Rectal smooth muscle tissue (tissue), 1 donor: ENCODE measurements around the gene HTR1E.
"Not testable (repeated sequence)": the region's sequence is repeated elsewhere in the genome, so short reads cannot be mapped to it uniquely, and the experiment has no call there.

Experiments used
- H3K27ac ChIP-seq: one replicate; pipeline ENCODE4 v1.7.0; 2013; ENCODE audit warnings: low read depth, low read length, inconsistent platforms
- H3K27me3 ChIP-seq: one replicate; pipeline ENCODE4 v1.7.0; 2013; ENCODE audit warnings: low read length; ENCODE audit not compliant: control insufficient read depth, insufficient read depth
- H3K36me3 ChIP-seq: one replicate; pipeline ENCODE4 v1.7.0; 2013; ENCODE audit warnings: low read length; ENCODE audit not compliant: control insufficient read depth, insufficient read depth
- H3K4me1 ChIP-seq: one replicate; pipeline ENCODE4 v1.7.0; 2013; ENCODE audit warnings: low read length; ENCODE audit not compliant: control insufficient read depth, insufficient read depth
- H3K4me3 ChIP-seq: one replicate; pipeline ENCODE4 v1.7.0; 2013; ENCODE audit warnings: low read length
- H3K9ac ChIP-seq: one replicate; pipeline ENCODE4 v1.7.0; 2013; ENCODE audit warnings: low read length

Gene HTR1E

GRCh38 chr6:86943819-86944407, 6.6 kb downstream of the HTR1E start:
- no peaks in the 10 kb centered on the region for H3K4me1 ChIP-seq
- H3K4me3 ChIP-seq: no peak overlapping the region
- H3K27ac ChIP-seq: no peak overlapping the region
- H3K36me3 ChIP-seq: no peaks in the 10 kb centered on the region
- no peak overlapping the region for H3K9ac ChIP-seq
- no peaks in the 10 kb centered on the region for H3K27me3 ChIP-seq

GRCh38 chr6:86949771-86950170, 12.4 kb downstream of the HTR1E start:
- Histone ChIP-seq H3K36me3 (no peaks in the 10 kb centered on the region), H3K9ac (no peak overlapping the region), H3K4me1 (no peaks in the 10 kb centered on the region), H3K4me3 (no peak overlapping the region), H3K27ac (no peak overlapping the region), H3K27me3 (no peaks in the 10 kb centered on the region)

- Histone ChIP-seq H3K27me3 (no peaks in the 10 kb centered on the region), H3K27ac (no peak overlapping the region), H3K36me3 (no peaks in the 10 kb centered on the region), H3K9ac (no peak overlapping the region), H3K4me1 (no peaks in the 10 kb centered on the region), H3K4me3 (no peak overlapping the region)
These were observed 15.7 kb downstream of the HTR1E start for GRCh38 chr6:86952991-86953390.

GRCh38 chr6:86959656-86960055, 22.3 kb downstream of the HTR1E start:
- Histone ChIP-seq H3K27me3 (no peaks in the 10 kb centered on the region), H3K4me1 (no peaks in the 10 kb centered on the region), H3K9ac (no peak overlapping the region), H3K4me3 (no peak overlapping the region), H3K36me3 (no peaks in the 10 kb centered on the region), H3K27ac (no peak overlapping the region)

- H3K27me3 ChIP-seq: no peaks in the 10 kb centered on the region
- H3K4me3 ChIP-seq: no peak overlapping the region
- H3K36me3 ChIP-seq: no peaks in the 10 kb centered on the region
- H3K4me1 ChIP-seq: no peaks in the 10 kb centered on the region
- H3K27ac ChIP-seq: no peak overlapping the region
- no peak overlapping the region for H3K9ac ChIP-seq
These were observed 24.3 kb downstream of the HTR1E start for GRCh38 chr6:86961455-86962200.

GRCh38 chr6:86963352-86963751, 26.0 kb downstream of the HTR1E start:
- no peaks in the 10 kb centered on the region for H3K27me3 ChIP-seq
- no peak overlapping the region for H3K9ac ChIP-seq
- H3K4me1 ChIP-seq: no peaks in the 10 kb centered on the region
- no peak overlapping the region for H3K4me3 ChIP-seq
- no peaks in the 10 kb centered on the region for H3K36me3 ChIP-seq
- no peak overlapping the region for H3K27ac ChIP-seq

- no peak overlapping the region for H3K27ac ChIP-seq
- no peak overlapping the region for H3K9ac ChIP-seq
- no peak overlapping the region for H3K4me3 ChIP-seq
- H3K36me3 ChIP-seq: no peaks in the 10 kb centered on the region
- no peaks in the 10 kb centered on the region for H3K27me3 ChIP-seq
- H3K4me1 ChIP-seq: no peaks in the 10 kb centered on the region
These were observed 26.8 kb downstream of the HTR1E start for GRCh38 chr6:86964029-86964579.

GRCh38 chr6:86966271-86966670, 28.9 kb downstream of the HTR1E start:
- Histone ChIP-seq H3K9ac (no peak overlapping the region), H3K27me3 (no peaks in the 10 kb centered on the region), H3K36me3 (no peaks in the 10 kb centered on the region), H3K4me3 (no peak overlapping the region), H3K4me1 (no peaks in the 10 kb centered on the region), H3K27ac (no peak overlapping the region)

- no peak overlapping the region for H3K4me3 ChIP-seq
- H3K4me1 ChIP-seq: no peaks in the 10 kb centered on the region
- no peaks in the 10 kb centered on the region for H3K27me3 ChIP-seq
- no peaks in the 10 kb centered on the region for H3K36me3 ChIP-seq
- H3K9ac ChIP-seq: no peak overlapping the region
- no peak overlapping the region for H3K27ac ChIP-seq
These were observed 32.2 kb downstream of the HTR1E start for GRCh38 chr6:86969573-86969972.

- Histone ChIP-seq H3K27ac (no peak overlapping the region), H3K9ac (no peak overlapping the region), H3K4me1 (no peaks in the 10 kb centered on the region), H3K27me3 (no peaks in the 10 kb centered on the region), H3K36me3 (no peaks in the 10 kb centered on the region), H3K4me3 (no peak overlapping the region)
These were observed 35.8 kb downstream of the HTR1E start for GRCh38 chr6:86973088-86973487.

- Histone ChIP-seq H3K27me3 (no peaks in the 10 kb centered on the region), H3K4me1 (no peaks in the 10 kb centered on the region), H3K36me3 (no peaks in the 10 kb centered on the region), H3K9ac (no peak overlapping the region), H3K4me3 (no peak overlapping the region), H3K27ac (no peak overlapping the region)
These were observed 40.9 kb downstream of the HTR1E start for GRCh38 chr6:86978251-86978650.

- H3K4me1 ChIP-seq: no peaks in the 10 kb centered on the region
- H3K36me3 ChIP-seq: no peaks in the 10 kb centered on the region
- no peak overlapping the region for H3K4me3 ChIP-seq
- no peak overlapping the region for H3K27ac ChIP-seq
- H3K27me3 ChIP-seq: no peaks in the 10 kb centered on the region
- no peak overlapping the region for H3K9ac ChIP-seq
These were observed 64.2 kb downstream of the HTR1E start for GRCh38 chr6:87001494-87001893.

- not testable (repeated sequence) for H3K27me3 ChIP-seq, H3K9ac ChIP-seq, H3K36me3 ChIP-seq, H3K4me1 ChIP-seq, H3K27ac ChIP-seq, H3K4me3 ChIP-seq
These were observed 65.1 kb downstream of the HTR1E start for GRCh38 chr6:87002391-87002790.
